Prostate gland (tissue), 2 donors: ENCODE data around the gene TNIP1. TPM values are rescaled to one million over a fixed set of nuclear protein-coding genes. Genes with fewer than 3 reads are reported as not detected.

Experiments used
- DNase-seq: peaks from one replicate; pipeline ENCODE4 v3.0.0-alpha.2; 2019; ENCODE audit warnings: low spot score
- H3K27ac ChIP-seq, 2 donors: fragments of 200-600 bp; sonication (generic); 2 replicates each; pipeline ENCODE4 v1.5.1; 2017 to 2019
- H3K27me3 ChIP-seq: fragments of 200-600 bp; sonication (generic); replicated peaks from 2 replicates; pipeline ENCODE4 v1.5.1; 2019; ENCODE audit not compliant: insufficient read depth
- H3K36me3 ChIP-seq, 2 donors: fragments of 200-600 bp; sonication (generic); 1 replicate in 1 of 2; 2 replicates in 1 of 2; pipeline versions ENCODE4 v1.5.1 to v1.8.1; 2017 to 2019
- H3K4me1 ChIP-seq: fragments of 200-600 bp; sonication (generic); replicated peaks from 2 replicates; pipeline ENCODE4 v1.5.1; 2019
- H3K4me3 ChIP-seq, 2 donors: fragments of 200-600 bp; sonication (generic); 2 replicates each; pipeline ENCODE4 v1.5.1; 2017 to 2019
- H3K9me3 ChIP-seq: fragments of 200-600 bp; sonication (generic); 2 replicates; pipeline ENCODE4 v1.5.1; 2017
- POLR2A ChIP-seq: fragments of 450-650 bp; IDR thresholded peaks from one replicate; pipeline ENCODE4 v1.6.1; 2016; ENCODE audit warnings: antibody characterized with exemption, mild to moderate bottlenecking
- POLR2AphosphoS5 ChIP-seq: sonication (generic); formaldehyde crosslinking; IDR thresholded peaks from one replicate; pipeline ENCODE4 v1.6.1; 2017; ENCODE audit warnings: antibody characterized with exemption
- whole genome bisulfite sequencing: methylation state at CpG from one replicate; pipeline ENCODE4 v1.1.5; 2018; 5-methylcytosine and 5-hydroxymethylcytosine counted together
- intact Hi-C: fragments of 100-400 bp; cut with DNase I; formaldehyde crosslinking; loops from one replicate; pipeline ENCODE4 v1.14.2; 2022
- total RNA-seq, 2 donors: library from RNA; depleted of rRNA; stranded (reverse); fragments of >200 nt; gene quantifications; one replicate each; pipeline ENCODE4 v1.1.0, GENCODE V29; 2016
- TF ChIP-seq, protein P1 (sequence below), 4 experiments: fragments of 200-600 bp in 2 of 4; fragments of 450-650 bp in 2 of 4; sonication (generic) in 2 of 4; IDR thresholded peaks; 1 replicate in 3 of 4; 2 replicates in 1 of 4; pipeline ENCODE4 v1.5.1; 2016 to 2019; ENCODE audit warnings: antibody characterized with exemption in 4 of 4, mild to moderate bottlenecking in 2 of 4, moderate library complexity in 2 of 4

TNIP1 gene
- total RNA-seq, 2 donors from 2014 or later: 61.9 to 81.6 TPM

DNA sequence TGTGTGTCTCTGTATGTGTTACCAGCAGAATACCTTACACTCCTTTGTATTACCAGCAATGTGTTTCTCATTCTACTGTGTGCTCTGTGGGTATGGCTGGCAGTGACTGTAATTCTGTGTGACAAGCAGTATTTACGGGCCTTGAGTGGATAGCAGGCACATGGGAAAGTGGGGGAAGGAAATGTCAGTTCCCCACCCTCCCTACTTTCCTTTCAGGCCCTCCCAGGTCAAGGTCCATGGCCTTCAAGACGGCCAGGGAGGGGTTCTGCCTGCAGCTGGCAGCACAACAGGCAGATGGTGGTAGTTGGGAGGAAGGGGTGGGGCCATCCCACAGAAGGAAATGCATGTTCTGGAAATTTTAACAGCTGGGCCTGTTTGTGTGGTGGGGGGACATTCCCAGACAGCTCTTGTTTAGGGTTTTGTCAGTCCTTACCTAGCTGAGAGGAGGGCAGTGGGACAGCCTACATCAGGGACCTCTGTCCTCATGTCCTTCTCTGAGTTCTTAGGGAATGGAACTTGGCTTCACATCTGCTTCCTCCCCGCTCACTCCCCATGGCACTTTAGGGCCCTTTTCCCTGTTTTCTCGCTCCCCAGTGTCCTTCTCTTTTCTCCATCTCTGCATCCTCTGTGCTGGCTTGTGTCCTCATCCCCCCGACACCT is 14.6 kb upstream of the TNIP1 start:
- no peaks in the 10 kb centered on the region for H3K9me3 ChIP-seq
- TF ChIP-seq POLR2A: no peak
- TF ChIP-seq, protein P1, sequence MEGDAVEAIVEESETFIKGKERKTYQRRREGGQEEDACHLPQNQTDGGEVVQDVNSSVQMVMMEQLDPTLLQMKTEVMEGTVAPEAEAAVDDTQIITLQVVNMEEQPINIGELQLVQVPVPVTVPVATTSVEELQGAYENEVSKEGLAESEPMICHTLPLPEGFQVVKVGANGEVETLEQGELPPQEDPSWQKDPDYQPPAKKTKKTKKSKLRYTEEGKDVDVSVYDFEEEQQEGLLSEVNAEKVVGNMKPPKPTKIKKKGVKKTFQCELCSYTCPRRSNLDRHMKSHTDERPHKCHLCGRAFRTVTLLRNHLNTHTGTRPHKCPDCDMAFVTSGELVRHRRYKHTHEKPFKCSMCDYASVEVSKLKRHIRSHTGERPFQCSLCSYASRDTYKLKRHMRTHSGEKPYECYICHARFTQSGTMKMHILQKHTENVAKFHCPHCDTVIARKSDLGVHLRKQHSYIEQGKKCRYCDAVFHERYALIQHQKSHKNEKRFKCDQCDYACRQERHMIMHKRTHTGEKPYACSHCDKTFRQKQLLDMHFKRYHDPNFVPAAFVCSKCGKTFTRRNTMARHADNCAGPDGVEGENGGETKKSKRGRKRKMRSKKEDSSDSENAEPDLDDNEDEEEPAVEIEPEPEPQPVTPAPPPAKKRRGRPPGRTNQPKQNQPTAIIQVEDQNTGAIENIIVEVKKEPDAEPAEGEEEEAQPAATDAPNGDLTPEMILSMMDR (IDR thresholded peaks at IDR 0.05): no peak
- TF ChIP-seq POLR2AphosphoS5: no peak
- WGBS: 66% methylated on average over 5 of the region's 5 CpGs
- H3K27ac ChIP-seq: no peak overlapping the region
- H3K27me3 ChIP-seq: no peaks in the 10 kb centered on the region
- intact Hi-C loops: no loop called here
- DNase-seq: no peak
- H3K4me3 ChIP-seq: no peak overlapping the region
- H3K36me3 ChIP-seq: no peaks in the 10 kb centered on the region
- no peaks in the 10 kb centered on the region for H3K4me1 ChIP-seq

DNA sequence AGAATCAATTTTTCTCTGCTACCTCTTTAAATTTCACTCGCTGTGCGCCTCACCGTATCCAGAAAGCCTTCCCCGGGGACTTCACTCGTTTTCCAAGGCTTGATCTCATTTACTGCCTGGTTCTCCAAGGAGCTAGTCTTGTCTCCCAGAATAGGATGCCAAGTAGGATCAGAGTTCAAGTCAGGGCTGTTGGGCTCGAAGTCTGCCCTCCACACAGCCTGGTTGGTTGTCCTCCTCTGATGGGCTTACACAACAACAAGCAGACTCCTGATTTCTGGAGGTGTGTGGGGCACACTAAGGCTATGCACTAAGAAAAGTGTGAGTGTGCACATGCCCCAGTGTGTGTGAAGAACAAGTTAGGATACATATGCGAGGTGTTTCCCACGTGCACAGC is 14.0 kb upstream of the TNIP1 start:
- intact Hi-C loops: no loop called here
- Histone ChIP-seq H3K4me3 (no peak overlapping the region), H3K9me3 (no peaks in the 10 kb centered on the region), H3K4me1 (no peaks in the 10 kb centered on the region), H3K27ac (no peak overlapping the region), H3K27me3 (no peaks in the 10 kb centered on the region), H3K36me3 (no peaks in the 10 kb centered on the region)
- no peak for DNase-seq
- WGBS: 63% methylated on average over 8 of the region's 8 CpGs
- TF ChIP-seq POLR2A: no peak
- no peak for TF ChIP-seq POLR2AphosphoS5
- TF ChIP-seq, protein P1 (IDR thresholded peaks at IDR 0.05): no peak

DNA sequence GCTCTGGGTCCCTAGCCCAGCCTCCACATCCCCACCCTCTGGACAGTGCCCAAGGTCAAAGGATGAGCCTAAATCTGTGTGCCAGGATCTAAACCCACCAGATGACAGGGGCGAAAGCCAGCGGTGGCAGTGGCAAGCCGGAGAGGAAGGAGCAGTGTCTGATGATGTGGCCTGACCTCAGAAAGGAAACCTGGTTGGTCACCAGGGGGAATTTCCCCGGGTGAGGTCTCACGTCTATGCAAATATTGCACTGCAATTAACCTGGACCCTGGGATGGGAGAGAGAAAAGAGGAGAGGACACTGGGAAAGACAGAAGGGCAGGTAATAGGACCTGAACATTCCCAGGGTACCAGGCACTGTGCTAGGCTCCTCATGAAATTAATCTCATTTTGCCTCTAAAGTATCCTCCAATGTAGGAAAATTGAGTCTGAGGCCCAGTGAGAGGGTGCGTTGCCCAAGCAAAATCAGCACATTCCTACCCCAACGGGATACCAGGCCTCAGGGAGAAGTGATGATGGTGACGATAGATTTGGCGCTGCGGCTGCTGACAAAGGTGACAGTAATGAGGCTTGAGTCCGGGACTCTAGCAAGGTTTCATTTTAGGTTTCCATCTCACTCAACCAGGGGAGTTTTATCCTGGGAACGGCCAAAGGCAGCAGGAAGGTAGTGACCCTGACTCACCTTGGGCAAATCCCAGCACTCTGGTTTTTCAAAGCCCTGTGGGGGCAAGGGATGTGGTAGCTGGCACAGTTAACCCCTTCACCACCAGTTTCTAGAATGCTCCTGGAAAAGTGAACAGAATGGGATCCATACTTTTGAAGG is 13.4 kb upstream of the TNIP1 start:
- H3K27ac ChIP-seq: no peak overlapping the region
- intact Hi-C loops: no loop called here
- H3K36me3 ChIP-seq: no peaks in the 10 kb centered on the region
- DNase-seq: no peak
- H3K4me1 ChIP-seq: no peaks in the 10 kb centered on the region
- H3K9me3 ChIP-seq: no peaks in the 10 kb centered on the region
- H3K27me3 ChIP-seq: no peaks in the 10 kb centered on the region
- no peak overlapping the region for H3K4me3 ChIP-seq
- WGBS: 62% methylated on average over 12 of the region's 12 CpGs
- TF ChIP-seq POLR2AphosphoS5: no peak
- TF ChIP-seq, protein P1 (IDR thresholded peaks at IDR 0.05): no peak
- TF ChIP-seq POLR2A: no peak

DNA sequence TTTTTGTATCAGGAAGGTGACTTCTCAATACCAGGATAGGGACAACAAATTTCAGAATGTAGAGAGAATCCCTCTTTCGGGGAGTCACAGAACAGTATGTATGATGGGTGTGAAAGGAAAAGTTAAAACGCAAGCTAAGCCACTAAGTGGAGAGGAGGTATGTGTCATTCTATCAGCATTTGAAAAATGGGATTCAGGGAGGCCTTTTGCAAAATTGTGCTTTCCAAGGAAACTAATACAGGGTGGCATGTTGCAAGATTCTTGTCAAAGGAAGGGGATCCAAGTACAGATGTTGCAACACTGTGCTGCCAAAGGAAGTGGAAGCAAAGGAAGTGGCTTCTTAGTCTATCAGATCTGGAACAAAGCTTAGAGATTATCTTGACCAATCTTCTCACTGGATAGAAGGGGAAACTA is 12.6 kb upstream of the TNIP1 start:
- no peak overlapping the region for H3K27ac ChIP-seq
- H3K4me3 ChIP-seq: no peak overlapping the region
- intact Hi-C loops: no loop called here
- 50% methylated on average over 2 of the region's 2 CpGs for WGBS
- no peak for DNase-seq
- TF ChIP-seq POLR2AphosphoS5: peak; percentile 60
- TF ChIP-seq, protein P1 (IDR thresholded peaks at IDR 0.05): no peak
- no peak for TF ChIP-seq POLR2A
- H3K27me3 ChIP-seq: no peaks in the 10 kb centered on the region
- no peaks in the 10 kb centered on the region for H3K4me1 ChIP-seq
- no peaks in the 10 kb centered on the region for H3K9me3 ChIP-seq
- no peaks in the 10 kb centered on the region for H3K36me3 ChIP-seq

DNA sequence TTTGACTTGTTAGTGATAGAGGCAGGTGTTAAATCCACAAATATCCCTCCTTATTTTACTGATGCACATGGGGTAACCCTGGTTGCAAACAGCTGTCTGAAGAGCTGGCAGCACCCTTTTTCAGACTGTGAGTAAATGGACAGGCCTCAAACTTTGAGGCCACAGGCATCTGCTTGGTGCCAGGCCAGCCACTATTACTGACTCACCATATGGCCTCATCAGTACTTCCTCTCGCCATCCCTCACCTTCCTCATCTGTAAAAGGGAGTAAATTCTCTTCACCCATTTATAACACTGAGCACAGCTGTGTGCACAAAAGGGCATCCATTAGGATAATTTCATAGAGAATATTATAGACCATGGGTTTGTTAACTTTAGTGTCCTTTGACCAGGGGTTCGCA is 11.9 kb upstream of the TNIP1 start:
- no peaks in the 10 kb centered on the region for H3K36me3 ChIP-seq
- WGBS: 91% methylated on average over 2 of the region's 2 CpGs
- intact Hi-C loops: no loop called here
- TF ChIP-seq, protein P1 (IDR thresholded peaks at IDR 0.05): no peak
- no peak for TF ChIP-seq POLR2A
- no peak for TF ChIP-seq POLR2AphosphoS5
- DNase-seq: no peak
- H3K27me3 ChIP-seq: no peaks in the 10 kb centered on the region
- H3K9me3 ChIP-seq: no peaks in the 10 kb centered on the region
- no peaks in the 10 kb centered on the region for H3K4me1 ChIP-seq
- no peak overlapping the region for H3K27ac ChIP-seq
- H3K4me3 ChIP-seq: no peak overlapping the region
